22Rv1 (cell line): ENCODE measurements around the gene FBN1.

Experiments used
- H3K27ac ChIP-seq: fragments of 450-650 bp; 2 replicates; pipeline ENCODE4 v1.5.1; 2017
- CTCF ChIP-seq: fragments of 450-650 bp; IDR thresholded peaks from 2 replicates; pipeline ENCODE4 v1.5.1; 2017; ENCODE audit warnings: mild to moderate bottlenecking
- ZFX ChIP-seq: fragments of 450-650 bp; IDR thresholded peaks from 2 replicates; pipeline ENCODE4 v1.6.1; 2017; ENCODE audit warnings: antibody characterized with exemption, borderline replicate concordance

FBN1 gene

GRCh38 chr15:48533982-48534381 is 111.5 kb downstream of the FBN1 start:
- TF ChIP-seq CTCF (no peak), ZFX (no peak)
- H3K27ac ChIP-seq: no peak overlapping the region

GRCh38 chr15:48532946-48533345 is 112.6 kb downstream of the FBN1 start:
- no peak overlapping the region for H3K27ac ChIP-seq
- TF ChIP-seq CTCF: no peak
- no peak for TF ChIP-seq ZFX

GRCh38 chr15:48530528-48530927 is 115.0 kb downstream of the FBN1 start:
- no peak for TF ChIP-seq ZFX
- TF ChIP-seq CTCF: no peak
- H3K27ac ChIP-seq: no peak overlapping the region

- H3K27ac ChIP-seq: no peak overlapping the region
- TF ChIP-seq ZFX (no peak), CTCF (no peak)
Measured at GRCh38 chr15:48528921-48529320, 116.6 kb downstream of the FBN1 start.

GRCh38 chr15:48527517-48527916 is 118.0 kb downstream of the FBN1 start:
- no peak overlapping the region for H3K27ac ChIP-seq
- no peak for TF ChIP-seq ZFX
- TF ChIP-seq CTCF: no peak

GRCh38 chr15:48522911-48523310 is 122.6 kb downstream of the FBN1 start:
- TF ChIP-seq ZFX (no peak), CTCF (no peak)
- H3K27ac ChIP-seq: no peak overlapping the region

- TF ChIP-seq CTCF (no peak), ZFX (no peak)
- H3K27ac ChIP-seq: no peak overlapping the region
Measured at GRCh38 chr15:48522123-48522522, 123.4 kb downstream of the FBN1 start.
